HG02610 (cell line): Measurements from ENCODE around the gene PCDHGC3.
"Not testable (repeated sequence)": the region's sequence is repeated elsewhere in the genome, so short reads cannot be mapped to it uniquely, and the experiment has no call there.

Source experiments
- ATAC-seq: cut with Tn5 transposase; IDR thresholded peaks from one replicate; pipeline ENCODE4 v1.9.1; 2021; ENCODE audit warnings: mild to moderate bottlenecking, moderate library complexity; ENCODE audit not compliant: unreplicated experiment

The PCDHGC3 gene

GRCh38 chr5:141475625-141476131 lies at the start of gene PCDHGC3:
Gene PCDHGC3 (plus strand): TSS chr5:141475966. CDS start chr5:141476117, 151 bp downstream.
- ATAC-seq: peak; percentile 95

- no peak for ATAC-seq
These were observed 47.9 kb upstream of the PCDHGC3 start for GRCh38 chr5:141427783-141428426.

DNA sequence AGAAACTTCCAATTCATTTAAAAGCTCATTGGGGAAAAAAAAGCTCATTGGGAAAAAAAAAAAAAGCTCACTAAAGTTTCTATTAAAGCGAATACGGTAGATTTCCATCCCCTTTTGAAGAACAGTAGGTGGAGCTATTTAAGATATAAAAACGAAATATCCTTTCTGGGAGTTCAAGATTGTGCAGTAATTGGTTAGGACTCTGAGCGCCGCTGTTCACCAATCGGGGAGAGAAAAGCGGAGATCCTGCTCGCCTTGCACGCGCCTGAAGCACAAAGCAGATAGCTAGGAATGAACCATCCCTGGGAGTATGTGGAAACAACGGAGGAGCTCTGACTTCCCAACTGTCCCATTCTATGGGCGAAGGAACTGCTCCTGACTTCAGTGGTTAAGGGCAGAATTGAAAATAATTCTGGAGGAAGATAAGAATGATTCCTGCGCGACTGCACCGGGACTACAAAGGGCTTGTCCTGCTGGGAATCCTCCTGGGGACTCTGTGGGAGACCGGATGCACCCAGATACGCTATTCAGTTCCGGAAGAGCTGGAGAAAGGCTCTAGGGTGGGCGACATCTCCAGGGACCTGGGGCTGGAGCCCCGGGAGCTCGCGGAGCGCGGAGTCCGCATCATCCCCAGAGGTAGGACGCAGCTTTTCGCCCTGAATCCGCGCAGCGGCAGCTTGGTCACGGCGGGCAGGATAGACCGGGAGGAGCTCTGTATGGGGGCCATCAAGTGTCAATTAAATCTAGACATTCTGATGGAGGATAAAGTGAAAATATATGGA lies 45.2 kb upstream of the PCDHGC3 start, which contains the start of gene PCDHGA12:
Gene PCDHGA12 (plus strand): TSS at position 176 of the 782 bp plus-strand sequence. CDS start 253 bp downstream, at position 429.
- no peak for ATAC-seq

GRCh38 chr5:141431286-141431685 lies 44.5 kb upstream of the PCDHGC3 start:
- no peak for ATAC-seq

DNA sequence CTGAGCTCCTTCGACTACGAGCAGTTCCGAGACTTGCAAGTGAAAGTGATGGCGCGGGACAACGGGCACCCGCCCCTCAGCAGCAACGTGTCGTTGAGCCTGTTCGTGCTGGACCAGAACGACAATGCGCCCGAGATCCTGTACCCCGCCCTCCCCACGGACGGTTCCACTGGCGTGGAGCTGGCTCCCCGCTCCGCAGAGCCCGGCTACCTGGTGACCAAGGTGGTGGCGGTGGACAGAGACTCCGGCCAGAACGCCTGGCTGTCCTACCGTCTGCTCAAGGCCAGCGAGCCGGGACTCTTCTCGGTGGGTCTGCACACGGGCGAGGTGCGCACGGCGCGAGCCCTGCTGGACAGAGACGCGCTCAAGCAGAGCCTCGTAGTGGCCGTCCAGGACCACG lies 43.5 kb upstream of the PCDHGC3 start:
- not testable (repeated sequence) for ATAC-seq

- ATAC-seq: not testable (repeated sequence)
These were observed 43.0 kb upstream of the PCDHGC3 start for GRCh38 chr5:141432726-141433125.

DNA sequence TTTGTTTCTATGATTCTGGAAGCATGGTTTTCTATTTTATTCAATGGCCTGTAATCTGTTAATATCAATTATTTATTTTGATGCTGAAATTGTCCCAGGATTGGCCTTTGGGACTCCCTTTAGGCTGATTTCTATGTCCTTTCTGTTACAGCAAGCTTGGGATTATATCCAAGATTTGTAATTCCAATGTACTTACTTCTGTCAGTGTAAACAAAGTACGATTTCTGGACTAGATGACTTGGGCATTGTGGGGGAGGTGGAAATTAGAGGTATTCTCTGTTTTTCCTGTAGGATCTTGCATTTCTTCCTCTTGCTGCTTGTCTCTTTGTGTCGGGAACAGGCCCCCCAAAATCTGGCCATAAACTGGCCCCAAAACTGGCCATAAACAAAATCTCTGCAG lies 41.8 kb upstream of the PCDHGC3 start:
- no peak for ATAC-seq

DNA sequence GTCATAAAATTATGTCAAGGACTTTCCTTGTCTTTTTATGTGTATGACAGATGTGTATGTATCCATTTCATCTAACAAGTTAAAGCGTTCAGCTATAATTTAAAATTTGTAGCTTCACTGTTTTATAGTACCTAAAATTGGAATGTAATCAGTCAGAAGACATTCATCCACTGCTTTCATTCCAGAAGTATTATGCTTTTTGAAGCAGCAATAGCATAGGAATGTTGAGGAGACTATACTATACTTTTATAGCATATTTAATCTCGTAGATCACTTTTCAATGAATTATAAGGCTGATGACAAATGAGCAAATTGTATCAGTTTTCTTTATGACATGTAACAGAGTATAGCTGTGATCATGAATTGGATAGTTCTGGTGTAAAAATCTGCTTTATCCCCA lies 38.5 kb upstream of the PCDHGC3 start:
- ATAC-seq: no peak

- ATAC-seq: no peak
These were observed 36.2 kb upstream of the PCDHGC3 start for GRCh38 chr5:141439411-141440141.

- ATAC-seq: no peak
These were observed 35.4 kb upstream of the PCDHGC3 start for GRCh38 chr5:141440341-141440740.

DNA sequence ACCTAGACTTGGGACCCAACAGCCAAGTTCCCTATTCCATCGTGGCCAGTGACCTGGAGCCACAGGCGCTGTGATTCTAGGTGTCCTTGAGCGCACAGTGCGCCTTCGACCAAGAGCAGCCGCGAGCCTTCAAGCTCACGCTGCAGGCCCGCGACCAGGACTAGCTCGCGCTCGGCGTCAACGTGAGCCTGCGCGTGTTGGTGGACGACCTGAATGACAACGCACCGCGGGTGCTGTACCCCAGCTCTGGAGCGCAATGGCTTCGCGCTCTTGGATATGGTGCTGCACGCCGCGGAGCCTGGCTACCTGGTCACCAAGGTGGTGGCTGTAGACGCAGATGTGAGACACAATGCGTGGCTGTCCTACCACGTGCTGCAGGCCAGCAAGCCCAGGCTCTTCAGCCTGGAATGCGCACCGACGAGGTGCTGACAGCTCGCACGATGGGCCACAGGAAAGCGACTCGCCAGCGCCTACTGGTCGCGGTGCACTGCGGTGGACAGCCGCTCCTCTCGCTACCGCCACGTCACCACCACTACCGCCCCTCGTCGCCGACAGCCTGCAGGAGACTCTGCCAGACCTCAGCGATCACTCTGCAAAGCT lies 34.1 kb upstream of the PCDHGC3 start:
- ATAC-seq: no peak

GRCh38 chr5:141465351-141465750 lies 10.4 kb upstream of the PCDHGC3 start:
- no peak for ATAC-seq

- ATAC-seq: no peak
These were observed 556 bp downstream of the PCDHGC3 start for GRCh38 chr5:141476132-141476911.

DNA sequence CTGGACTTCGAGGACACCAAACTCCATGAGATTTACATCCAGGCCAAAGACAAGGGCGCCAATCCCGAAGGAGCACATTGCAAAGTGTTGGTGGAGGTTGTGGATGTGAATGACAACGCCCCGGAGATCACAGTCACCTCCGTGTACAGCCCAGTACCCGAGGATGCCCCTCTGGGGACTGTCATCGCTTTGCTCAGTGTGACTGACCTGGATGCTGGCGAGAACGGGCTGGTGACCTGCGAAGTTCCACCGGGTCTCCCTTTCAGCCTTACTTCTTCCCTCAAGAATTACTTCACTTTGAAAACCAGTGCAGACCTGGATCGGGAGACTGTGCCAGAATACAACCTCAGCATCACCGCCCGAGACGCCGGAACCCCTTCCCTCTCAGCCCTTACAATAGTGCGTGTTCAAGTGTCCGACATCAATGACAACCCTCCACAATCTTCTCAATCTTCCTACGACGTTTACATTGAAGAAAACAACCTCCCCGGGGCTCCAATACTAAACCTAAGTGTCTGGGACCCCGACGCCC lies 1.3 kb downstream of the PCDHGC3 start:
- ATAC-seq: no peak

- ATAC-seq: no peak
These were observed 2.0 kb downstream of the PCDHGC3 start for GRCh38 chr5:141477815-141478214.

DNA sequence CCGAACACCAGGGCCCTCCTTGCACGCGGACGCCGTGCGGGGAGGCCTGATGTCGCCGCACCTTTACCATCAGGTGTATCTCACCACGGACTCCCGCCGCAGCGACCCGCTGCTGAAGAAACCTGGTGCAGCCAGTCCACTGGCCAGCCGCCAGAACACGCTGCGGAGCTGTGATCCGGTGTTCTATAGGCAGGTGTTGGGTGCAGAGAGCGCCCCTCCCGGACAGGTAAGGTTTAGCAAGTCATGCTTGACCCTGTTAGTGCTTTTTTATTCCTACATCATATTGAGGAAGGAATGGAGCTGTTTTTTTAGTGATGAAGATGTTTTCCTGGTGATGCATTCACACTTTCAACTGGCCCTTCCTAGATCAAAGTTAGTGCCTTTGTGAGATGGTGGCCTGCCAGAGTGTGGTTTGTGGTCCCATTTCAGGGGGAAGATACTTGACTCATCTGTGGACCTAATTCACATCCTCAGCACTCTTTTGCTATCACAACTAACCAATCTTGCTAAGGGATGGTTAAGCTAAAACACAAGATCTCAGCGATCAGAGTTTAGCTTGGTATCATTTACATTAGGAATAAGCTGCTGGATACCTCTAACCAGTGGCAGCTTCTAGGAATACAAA lies 2.7 kb downstream of the PCDHGC3 start:
- ATAC-seq: no peak

DNA sequence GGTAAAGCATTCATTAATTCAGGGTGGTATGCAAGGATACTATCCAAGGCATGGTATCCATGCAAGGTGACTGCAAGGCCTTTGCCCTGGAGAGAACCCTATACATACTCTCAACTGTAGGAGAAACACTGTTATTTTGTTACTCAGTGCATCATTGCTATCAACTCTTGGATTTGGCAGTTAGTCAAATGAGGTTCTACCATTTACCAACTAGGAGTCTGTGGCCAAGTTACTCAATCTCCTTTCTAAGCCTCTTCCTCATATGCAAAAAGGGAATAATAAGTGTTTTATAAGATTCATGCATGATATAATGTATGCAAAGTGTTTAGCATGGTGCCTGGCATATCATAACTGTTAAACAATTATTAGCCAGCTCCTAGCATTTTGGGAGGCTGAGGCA lies 4.0 kb downstream of the PCDHGC3 start:
- ATAC-seq: no peak

GRCh38 chr5:141483902-141484301 lies 8.1 kb downstream of the PCDHGC3 start:
- no peak for ATAC-seq

GRCh38 chr5:141484310-141484640 lies 8.5 kb downstream of the PCDHGC3 start:
- ATAC-seq: no peak
